ENCODE data around the gene RFFL.
"Not testable (repeated sequence)": the region's sequence is repeated elsewhere in the genome, so short reads cannot be mapped to it uniquely, and the experiment has no call there.

RFFL gene

DNA sequence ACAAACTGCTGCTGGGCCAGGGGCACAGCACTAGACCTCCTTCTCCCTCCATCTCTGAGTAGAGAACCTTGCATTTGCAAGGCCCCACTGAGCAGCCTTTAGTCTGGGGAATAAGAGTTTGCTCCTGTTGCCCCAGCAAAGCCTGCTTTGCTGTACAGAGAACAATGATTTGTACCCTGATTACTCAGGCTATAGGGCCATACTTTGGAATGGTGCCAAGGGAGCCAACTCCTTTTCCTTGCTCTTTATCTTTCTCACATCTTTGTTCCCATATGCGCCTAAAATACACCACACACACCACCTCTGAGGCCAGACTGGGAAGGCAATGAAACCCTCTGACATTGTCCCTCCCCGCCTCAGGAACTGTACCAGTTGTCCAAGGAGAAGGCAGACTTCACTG lies 62.0 kb downstream of the RFFL start:
- no peak for DNase-seq

DNA sequence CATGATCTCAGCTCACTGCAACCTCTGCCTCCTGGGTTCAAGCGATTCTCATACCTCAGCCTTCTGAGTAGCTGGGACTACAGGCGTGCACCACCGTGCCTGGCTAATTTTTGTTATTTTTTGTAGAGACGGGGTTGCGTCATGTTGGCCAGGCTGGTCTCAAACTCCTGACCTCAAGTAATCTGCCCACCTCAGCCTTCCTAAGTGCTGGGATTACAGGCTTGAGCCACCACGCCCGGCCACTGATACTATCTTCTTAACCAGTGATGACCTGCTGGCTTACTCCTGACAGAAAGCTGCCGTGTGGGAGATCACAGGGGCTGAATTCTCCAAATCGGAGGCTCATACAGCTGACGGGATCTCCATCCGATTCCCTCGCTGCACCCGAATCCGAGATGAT lies 62.5 kb downstream of the RFFL start:
- DNase-seq: not testable (repeated sequence)

DNA sequence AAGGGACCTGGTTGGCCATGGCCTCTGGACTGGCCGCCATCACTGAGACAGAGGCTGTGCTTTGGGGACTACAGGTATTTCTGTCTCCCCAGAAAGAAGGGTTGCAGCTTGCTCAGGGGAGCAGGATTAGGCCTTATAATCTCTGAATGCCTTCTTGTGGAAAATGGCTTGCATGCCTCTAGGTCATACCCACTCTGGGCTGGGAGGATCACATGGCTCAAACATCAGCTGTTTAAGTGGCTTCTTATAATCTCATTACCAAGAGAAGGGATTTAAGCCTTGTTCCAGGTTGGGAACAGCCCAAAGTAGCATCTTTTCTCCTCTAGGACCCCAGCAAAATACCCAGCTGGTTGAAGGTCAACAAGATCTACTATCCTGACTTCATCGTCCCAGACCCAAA lies 64.1 kb downstream of the RFFL start:
- no peak for DNase-seq

DNA sequence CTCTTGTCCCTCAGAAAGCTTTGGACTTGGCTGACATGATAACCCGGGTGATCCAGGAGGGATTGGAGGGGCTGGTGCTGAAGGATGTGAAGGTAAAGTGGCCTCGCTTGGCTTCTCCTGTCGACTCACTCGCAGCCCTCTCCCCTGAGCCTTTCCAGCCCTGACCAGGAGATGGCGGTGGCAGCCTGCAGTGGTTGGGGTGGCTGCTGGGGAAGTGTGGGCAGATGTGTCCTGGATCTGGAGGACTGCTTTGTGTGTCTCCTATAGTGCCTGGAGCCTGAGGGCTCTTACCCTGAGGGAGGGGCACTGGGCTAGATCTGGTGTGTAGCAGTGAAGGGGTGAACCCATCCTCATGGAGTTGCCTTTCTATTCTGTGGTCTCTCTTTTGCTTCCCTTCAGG lies 65.3 kb downstream of the RFFL start:
- peak; percentile 80 for DNase-seq

DNA sequence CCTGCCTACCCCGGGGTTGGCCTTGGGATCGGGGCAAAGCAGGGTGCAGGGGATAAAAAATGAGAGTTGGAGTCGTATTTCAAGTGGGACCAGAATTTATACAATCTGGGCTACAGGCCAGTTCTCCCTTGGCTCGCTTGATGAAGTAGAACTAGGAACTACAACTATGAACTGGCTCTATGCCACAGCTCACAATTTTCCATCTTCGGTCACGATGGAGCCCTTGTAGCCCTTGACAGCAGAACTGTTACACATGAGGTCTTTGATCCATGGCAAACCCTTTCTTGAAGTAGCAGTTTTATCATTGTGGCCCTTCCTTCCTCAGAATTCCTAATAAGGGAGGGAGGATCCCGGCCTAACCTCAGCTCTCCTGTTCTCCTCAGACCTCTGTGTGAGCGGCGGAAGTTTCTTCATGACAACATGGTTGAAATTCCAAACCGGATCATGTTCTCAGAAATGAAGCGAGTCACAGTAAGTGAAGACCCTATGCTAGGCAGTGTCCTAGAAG lies 66.1 kb downstream of the RFFL start:
- DNase-seq: no peak

DNA sequence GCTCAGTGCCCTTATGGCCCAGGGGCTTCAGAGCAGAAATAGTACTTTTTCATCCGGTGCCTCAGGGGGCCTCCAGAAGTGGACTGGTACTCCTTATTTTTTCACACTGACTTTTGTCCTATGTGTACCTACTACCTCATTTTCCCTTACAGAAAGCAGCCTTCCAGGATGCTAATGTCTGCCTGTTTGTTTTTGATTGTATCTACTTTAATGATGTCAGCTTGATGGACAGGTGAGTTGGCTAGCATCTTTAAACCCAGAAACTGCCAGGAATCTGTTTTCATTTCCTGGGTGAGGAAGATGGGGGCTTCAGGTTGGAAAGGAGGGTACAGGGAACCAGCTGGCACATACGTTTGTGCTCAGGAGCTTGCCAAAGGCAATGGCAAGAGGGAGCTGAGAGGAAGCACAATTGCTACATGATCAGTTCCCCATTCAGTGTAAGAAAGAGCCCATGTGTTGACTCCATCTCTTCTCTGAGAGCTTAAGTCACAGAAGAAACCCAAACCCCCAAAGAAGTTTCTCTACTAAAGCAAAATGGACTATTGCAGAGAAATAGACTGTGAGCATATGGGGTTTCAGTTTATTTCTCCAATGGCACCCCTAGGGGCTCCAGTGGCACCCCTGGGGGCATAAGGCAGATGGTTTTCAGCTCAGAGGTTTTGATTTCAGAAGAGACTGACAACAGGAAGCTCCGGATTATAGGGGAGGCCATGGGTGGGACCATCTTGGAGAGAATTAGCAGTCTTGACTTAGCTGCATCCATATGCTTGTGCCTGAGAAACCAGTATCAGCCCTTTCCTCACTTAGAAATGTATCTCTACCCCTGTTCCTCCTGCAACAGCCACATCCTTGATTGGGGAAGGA lies 66.9 kb downstream of the RFFL start:
- no peak for DNase-seq

DNA sequence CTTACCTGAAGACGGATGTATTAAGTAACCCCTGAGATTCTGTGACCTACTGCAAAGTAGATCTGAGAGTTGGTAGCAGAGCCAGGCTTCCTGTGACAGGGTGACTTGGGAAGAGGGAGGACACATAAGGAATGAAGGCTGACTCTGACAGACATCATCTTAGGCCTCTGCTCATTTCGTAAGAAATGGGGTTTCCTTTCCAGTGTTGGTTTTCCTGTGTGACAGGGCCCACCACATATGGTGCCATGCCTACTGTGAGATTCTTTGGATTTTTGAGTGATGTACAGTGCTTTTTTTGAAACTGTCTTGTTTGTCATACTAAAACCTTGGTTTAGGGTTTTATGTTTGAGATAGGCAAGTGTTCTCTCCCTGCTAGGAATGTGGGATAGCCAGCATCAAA lies 70.5 kb downstream of the RFFL start:
- no peak for DNase-seq

DNA sequence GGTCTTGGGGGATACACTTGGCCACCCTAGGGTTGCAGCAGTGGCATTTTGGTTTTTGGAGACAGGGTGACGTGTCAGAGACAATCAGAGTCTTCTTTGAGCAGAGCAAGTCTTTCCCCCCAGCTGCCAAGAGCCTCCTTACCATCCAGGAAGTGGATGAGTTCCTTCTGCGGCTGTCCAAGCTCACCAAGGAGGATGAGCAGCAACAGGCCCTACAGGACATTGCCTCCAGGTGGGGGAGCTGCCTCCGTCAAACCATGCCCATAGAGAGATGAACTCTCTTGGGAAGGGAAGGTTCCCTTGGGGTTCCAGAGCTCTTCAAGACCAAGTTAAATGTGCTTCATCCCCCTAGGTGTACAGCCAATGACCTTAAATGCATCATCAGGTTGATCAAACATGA lies 71.9 kb downstream of the RFFL start:
- DNase-seq: no peak

DNA sequence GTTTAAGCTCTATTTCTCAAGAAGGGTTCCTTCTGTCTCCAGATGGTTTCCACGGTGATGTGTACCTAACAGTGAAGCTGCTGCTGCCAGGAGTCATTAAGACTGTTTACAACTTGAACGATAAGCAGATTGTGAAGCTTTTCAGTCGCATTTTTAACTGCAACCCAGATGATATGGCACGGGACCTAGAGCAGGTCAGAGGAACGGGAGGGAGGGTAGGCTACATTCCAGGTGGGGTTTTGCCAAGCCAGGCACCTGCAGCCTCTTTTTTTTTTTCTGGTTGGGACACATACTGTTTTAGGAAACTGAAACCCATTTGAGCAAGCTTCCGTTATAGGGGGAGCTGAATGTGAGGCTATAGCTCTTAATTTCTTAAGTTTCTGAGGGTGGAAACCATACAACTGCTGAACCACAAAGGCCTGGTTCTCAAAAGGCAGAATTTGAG lies 72.6 kb downstream of the RFFL start:
- DNase-seq: no peak

DNA sequence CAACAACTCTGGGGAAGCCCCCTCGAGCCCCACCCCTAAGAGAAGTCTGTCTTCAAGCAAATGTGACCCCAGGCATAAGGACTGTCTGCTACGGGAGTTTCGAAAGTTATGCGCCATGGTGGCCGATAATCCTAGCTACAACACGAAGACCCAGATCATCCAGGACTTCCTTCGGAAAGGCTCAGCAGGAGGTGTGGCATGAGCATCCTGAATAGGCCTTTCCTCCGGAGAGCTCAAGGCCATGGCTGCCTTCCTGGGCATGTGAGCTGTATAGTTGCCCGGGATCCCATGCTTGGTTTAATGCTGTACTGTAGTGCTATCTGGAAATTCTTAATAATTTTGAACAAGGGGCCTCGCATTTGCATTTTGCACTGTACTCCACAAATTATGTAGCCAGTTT lies 74.0 kb downstream of the RFFL start:
- DNase-seq: no peak

DNA sequence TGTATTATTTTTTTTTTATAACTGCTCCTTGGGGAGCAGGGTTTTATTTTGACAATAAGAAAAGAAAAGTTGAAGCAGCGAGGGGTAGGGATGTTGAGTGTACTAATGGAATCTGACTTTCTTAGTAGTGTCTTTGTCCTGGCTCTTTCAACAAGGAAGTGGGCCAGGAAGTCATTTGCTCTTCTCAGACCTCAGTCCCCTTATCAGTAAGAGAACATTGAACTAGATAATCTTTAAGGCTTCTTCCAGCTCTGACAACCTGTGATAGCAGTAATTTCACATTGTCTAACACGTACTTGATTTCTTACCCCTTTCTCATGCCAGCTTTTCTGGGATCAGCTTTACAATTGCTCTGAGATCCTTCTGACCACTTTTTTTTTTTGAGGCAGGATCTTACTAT lies 74.9 kb downstream of the RFFL start:
- no peak for DNase-seq

DNA sequence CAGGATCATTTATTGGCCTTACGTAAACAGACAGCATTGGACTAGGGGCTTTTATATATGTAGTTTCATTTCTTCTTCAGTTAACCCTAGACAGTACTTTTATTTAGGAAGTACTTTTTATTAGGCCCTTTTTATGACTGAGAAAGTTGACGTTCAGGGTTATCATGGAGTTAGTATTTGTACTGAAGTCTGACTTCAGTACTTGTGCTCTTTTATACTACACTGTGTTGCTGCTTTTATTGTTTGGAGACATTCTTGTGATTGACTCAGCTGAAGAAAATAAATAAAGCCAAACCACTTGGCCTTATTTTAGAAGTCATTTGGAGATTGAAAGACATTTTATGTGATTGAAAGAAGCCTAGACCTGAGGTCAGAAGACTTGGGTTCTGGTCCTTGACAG lies 76.3 kb downstream of the RFFL start:
- no peak for DNase-seq

DNA sequence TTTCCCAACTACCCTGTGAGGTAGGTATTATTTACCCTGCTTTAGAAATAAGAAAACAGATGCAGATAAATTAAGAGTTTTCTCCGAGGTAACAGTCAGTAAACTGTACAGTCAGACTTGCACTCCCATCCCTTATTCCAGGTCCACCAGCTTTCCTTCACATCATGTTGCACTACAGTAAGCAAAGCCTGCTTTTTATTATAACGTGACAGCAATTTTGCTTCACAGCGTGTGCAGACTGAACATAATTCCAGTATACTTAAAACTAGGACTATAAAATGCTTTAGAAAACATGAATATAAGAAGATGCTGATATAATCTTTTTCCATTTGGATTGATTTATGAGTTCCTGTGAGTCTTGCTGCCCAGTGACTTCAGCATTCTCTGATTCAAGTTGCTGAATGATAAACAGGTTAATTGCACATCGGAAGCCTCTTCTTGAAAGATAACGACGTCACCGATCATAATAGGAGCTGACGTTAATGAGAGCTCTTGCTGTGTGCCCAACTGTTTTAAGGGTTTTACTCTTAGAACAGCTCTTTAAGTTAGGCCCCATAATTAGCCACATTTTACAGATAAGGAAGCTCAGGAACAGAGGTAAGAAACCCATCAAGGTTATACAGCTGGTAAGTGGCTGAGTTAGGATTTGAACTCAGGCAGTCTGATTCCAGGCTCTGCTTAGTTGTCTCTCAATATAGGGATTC lies 81.8 kb downstream of the RFFL start:
- no peak for DNase-seq

DNA sequence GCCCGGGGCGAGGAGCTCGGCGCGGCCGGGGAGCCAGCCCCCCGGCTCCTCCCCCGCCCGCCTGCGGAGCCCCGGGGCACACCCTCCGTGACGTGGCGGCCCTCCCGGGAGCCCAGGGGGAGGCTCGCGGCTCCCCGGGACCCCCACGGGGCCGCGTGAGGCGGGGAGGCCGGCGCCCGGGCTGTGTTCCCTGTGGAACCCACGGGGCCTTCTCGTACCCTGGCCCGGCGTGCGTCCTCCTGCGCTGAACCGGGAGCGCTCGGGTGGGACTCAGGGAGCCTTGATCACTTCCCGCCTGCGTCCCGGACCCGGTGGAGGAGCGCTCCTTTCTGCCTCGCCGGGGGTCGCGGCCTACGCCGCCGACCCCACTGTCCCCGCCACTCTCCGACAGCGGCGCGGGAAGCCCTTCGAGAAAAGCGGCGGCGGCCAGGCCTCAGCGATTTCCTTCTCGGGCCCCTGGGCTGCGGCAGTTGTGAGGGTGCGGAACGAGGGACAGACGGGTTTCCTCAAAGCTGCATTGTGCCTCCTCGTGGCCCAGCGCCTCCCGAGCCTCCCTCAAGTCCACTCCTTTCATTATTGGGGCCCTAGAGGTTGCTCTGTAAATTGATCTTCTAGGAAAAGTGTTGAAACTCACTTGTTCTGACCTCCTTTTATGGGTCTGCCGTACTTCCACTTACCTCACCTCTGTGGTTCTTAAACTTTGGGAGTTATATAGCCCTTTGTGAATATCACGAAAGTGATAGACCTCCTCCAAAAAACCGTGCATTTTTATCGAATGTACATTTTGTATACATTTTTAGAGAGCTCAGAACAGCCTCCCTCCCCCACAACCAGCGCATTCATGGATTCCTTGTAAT lies 82.6 kb downstream of the RFFL start:
- DNase-seq: peak; percentile 53

DNA sequence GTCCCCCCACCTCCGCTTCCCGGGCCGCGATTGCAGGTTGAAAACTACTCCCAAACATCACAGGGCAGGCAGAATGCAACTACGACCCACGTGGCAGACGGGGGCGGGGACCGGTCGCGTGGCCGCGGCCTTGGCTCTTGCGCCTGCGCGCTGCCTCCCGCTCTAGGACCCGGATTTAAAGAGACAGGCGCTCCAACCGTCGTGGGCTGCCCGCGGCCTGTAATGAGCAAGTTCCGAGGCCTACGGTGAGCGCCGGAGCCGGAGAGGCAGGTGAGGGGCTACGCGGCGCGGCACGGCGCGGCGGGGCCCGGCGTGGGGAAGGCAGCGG lies 83.2 kb downstream of the RFFL start, which contains the start of gene LIG3:
TSS of gene LIG3 (plus strand) at position 160 of the 328 bp plus-strand sequence. CDS start 2,494 bp downstream, outside the sequence.
- peak; percentile 92 for DNase-seq

DNA sequence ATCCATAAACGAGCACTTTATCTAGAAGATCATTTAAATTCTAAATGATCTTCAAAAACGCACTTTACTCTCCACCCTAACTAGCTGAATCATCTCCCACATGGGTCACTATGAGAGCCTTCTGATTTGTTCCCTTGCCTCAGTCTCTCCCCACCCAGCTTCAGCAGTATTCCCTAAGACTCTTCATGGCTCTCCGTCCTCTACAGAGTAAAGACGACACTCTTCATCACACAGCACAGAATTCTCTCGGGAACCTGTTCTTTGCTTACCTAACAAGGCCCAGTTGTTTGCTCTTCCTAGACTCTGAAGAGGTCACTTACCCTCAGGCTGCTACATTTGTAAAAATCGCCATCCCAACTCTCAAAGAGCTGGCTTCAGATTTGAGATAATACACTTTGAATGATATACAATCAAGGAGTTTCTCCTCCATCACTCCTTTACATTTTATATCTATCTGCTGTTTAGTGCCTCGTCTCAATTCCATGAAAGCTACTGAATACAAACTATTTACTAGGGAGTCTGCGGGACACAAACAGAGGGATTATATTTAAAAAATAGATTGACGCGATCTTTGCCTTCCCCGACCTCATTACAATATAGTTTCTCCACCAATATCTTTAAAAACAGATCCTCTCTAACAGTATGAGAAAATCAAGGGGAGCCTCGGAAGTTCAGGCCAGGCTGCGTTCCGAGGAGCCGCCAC lies 83.7 kb downstream of the RFFL start:
- DNase-seq: no peak

DNA sequence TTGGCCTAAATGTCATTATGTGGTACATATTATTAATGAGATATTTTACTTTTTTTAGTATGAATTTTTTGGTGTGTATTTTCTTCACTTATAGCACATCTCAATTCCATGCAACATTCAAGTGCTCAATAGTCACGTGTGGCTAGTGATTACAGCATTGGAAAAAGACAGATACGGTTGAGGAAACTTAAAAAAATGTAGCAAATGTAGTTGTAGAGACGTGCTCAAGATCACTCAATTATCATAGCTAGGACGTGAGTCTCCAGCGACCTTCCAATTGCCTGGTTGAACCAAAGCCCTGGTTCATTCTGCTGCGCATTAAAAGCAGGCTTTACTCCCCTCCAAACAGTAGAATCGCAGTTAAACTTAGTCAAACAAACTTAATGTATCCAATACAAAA lies 84.4 kb downstream of the RFFL start:
- no peak for DNase-seq

DNA sequence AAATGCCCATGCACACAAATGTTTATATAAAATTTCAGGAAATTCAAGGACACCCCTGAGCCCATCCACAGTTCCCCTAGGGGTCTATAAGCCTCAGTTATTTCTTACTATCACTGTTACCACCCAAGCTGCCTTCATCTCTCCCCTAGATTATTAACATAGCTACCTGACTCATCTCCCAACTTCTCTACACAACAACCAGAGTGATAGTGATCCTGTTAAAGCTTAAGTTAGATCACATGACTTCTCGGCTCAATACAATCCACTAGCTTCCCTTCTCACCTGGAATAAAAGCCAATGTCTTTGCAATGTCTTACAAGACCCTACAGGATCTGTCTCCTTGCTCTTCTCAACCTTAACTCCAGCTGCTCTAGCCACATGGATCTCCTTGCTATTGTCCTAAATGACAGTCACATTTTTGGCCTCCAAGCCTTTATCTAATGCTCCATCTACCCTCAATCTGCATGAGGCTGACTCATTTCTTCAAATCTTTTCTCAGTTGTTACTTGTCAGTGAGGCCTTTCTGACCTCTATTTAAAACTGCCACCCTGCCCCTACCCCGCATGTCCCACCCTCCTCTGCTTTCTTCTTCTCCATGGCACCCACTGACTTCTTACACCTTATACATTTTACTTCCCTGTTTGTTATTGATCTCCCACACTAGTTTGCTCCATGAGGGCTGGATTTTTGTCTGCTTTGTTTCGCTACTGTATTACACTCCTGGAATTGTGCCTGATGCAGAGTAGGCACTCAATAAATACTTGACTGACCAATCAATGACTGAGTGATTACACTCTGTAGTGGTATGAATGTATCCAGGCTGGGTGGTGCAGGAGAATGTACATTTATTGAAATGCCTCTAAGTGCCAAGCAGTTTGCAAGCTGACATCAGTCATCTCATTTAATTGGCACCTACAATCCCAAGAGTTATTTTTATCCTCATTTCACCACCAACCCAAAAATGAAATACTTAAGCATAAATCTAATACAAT lies 88.4 kb downstream of the RFFL start:
- DNase-seq: no peak

DNA sequence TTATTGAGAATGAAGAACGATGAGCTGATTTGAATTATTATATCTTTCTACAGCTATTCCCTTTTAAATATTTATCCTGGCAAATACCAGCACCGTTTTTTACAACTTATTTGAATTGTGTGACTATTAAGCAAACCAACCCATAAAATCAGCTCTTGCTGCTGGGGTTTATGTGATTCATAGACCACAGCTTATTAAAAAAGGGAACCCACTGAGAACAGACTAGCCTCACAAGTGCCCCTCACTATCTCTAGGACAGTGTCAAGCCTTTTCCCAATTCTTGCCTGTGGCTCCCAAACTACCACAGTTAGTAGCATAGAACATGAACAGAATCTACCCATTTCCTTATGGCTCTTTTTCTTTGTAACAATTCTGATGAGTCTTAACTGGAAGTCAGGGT lies 89.3 kb downstream of the RFFL start:
- DNase-seq: no peak

DNA sequence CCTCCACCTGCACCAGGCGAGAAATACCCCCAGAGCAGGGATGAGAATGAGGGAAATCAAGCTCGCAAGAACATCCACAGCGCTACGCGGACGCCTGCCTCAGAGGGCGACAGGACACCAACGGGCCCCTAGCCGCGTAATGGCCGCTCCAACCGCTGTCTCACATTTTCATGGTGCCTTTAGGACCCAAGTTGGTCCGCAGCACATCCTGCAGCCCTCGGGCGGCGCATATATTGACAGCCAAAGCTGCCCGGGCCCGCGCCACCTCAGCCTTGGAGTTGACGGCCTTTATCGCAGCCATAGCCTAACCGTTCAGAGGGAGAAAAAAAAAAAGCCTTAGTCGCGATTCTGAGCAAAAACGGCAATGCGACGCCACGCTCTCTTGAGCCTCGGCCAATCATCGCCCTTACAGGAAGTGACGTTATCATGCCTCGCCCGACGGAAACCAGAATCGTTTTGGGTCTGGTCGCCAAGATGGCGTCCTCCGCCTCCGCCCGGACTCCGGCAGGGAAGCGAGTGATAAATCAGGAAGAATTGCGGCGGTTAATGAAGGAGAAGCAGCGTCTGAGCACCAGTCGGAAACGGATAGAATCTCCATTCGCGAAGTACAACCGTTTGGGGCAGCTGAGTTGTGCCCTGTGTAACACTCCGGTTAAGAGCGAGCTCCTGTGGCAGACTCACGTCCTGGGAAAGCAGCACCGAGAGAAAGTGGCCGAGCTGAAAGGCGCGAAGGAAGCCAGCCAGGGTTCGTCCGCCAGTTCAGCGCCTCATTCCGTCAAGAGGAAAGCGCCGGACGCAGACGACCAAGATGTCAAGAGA lies 102.2 kb downstream of the RFFL start, which contains the start of the genes CCT6B and ZNF830:
TSS of gene CCT6B (minus strand) at position 368 of the 819 bp plus-strand sequence. CDS start at position 301, 67 bp downstream.
TSS of gene ZNF830 (plus strand) at position 448 of the 819 bp plus-strand sequence. CDS start at position 475, 27 bp downstream.
- peak; percentile 87 for DNase-seq

All from activated CD4-positive, alpha-beta T cell treated with anti-CD3 and anti-CD28 coated beads, Interleukin-2, amount 50 U/mL, for 1 hour (primary cell).